Islet precursor cell (in vitro differentiated cells): ENCODE measurements around the gene CPNE8.
"Not testable (repeated sequence)": the region's sequence is repeated elsewhere in the genome, so short reads cannot be mapped to it uniquely, and the experiment has no call there.

Experiments used
- DNase-seq: peaks from one replicate; pipeline ENCODE4 v3.0.0-alpha.2; 2018

Gene CPNE8

DNA sequence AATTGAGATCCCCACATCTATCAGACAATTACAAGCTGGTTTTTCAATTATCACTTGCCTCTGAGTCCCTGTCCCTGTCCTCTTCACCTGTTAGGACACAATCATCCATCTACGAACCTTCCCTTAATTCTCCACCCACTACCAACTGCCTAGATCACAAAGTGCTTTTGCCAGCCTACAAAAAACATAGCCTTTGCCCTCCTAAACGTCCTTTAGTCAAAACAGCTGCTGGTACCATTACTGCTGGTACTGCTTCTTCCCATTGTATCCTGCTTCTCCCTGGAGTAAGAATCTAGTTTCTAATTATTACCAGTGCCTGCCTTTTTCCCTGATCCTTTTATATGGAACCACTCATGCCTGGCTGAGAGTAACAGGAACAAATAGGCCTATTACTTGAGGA lies 82.1 kb downstream of the CPNE8 start:
- DNase-seq = no peak

DNA sequence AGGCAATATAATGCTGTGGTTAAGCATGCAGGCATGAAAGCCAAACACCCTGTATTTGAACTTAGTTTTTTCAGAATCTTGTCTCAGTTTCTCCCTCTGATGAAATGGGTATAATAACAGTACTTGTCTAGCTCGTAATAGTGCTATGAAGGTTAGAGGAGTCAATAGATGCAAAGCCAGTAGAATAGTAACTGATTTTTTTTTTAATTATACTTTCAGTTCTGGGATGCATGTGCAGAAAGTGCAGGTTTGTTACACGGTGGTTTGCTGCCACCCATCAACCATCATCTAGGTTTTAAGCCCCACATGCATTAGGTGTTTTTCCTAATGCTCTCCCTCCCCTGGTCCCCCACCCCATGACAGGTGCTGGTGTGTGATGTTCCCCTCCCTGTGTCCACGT lies 87.4 kb downstream of the CPNE8 start:
- no peak for DNase-seq

DNA sequence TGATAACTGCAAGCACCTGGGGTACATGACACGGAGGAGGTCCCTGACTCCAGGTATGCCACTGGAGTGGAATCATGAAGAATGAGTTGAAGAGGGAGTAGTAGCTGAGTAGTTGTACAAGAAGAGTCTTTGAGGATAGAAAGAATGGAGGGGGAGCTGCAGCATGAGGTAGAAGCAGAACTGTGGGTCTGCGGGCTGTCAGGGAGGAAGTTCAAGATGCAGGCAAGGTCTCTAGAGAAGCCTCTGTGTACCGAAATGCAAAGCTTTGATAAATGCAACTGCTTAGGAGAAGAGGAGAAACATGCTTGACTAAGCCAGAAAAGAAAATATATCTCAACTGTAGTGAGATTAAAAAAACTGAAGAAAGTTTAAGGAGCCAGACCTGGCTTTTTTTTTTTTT lies 91.5 kb downstream of the CPNE8 start:
- DNase-seq = no peak

DNA sequence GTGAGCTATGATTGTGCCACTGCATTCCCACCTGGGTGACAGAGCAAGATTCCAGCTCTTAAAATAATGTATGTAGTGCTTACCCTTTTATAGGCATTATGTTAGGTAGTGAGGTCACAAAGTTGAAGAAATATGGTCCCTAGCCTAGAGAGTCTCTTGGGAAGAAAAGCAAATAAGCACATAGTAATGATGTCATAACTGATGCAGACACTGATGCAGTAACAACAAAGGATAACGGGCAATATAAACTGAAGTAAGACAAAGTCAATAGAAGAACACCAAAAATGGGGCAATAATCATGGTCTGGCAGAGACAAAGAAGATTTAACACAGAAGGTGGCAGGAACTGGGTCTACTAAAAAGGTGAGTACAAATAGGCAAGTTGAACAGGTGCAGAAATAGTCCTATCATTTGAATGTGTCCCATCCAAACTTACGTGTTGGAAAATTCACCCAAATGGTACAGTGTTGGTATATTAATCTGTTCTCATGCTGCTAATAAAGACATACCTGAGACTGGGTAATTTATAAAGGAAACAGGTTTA lies 93.5 kb downstream of the CPNE8 start:
- no peak for DNase-seq

DNA sequence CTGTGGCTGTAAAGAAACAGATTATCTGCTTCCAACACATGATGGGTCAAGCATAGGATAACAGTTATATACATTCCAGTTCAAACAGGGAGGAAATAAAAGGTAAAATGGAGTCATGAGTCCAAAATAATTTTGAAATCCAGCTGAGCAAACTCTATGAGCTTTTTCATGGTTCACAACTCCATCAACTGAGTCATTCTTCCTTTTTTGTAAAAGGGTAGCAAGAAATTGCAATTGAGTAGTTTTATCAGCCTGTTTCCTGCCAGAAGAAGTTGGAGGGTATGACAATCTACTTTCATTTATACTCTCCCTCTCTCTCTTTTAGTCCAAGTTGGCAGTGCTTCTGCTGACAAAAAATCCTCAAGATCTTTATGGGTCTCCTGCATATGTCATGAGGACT lies 95.6 kb downstream of the CPNE8 start:
- no peak for DNase-seq

DNA sequence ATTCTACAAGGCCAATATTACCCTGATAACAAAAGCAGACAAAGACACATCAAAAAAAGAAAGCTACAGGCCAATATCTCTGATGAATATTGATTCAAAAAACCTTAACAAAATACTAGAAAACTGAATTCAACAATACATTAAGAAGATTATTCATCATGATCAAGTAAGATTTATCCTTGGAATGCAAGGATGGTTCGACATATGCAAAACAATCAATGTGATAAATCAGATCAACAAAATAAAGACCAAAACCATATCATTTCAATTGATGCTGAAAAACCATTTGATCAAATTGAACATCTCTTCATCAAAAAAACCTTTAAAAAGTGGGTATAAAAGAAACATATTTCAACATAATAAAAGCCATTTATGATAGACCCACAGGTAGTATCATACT lies 117.3 kb downstream of the CPNE8 start:
- no peak for DNase-seq

DNA sequence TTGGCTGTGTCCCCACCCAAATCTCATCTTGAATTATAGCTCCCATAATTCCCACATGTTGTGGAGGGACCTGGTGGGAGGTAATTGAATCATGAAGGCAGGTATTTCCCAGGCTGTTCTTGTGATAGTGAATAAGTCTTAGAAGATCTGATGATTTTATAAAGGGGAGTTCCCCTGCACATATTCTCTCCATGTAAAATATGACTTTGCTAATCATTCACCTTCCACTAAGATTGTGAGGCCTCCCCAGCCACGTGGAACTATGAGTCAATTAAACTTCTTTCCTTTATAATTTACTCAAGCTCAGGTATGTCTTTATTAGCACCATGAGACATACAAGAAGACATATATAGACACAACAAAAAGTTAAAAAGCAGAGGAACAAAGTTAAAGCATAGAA lies 120.0 kb downstream of the CPNE8 start:
- DNase-seq = no peak

DNA sequence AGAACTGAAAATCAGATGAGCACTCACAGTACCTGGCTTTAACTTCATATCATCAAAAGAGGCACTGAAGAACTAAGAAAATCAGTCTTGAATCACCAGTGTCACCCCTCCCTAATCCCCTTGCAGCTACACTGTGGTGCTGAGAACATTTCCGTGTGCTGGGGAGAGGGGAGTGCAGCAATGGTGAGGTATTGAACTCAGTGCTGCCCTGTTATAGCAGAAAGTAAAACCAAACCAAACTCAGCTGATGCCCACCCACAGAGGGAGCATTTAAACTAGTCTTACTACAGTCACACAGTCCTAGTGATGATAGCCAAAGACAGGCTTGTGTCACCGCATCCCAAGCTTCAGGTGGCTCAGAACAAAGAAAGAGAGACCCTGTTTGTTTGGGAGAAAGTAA lies 122.1 kb downstream of the CPNE8 start:
- DNase-seq = no peak

DNA sequence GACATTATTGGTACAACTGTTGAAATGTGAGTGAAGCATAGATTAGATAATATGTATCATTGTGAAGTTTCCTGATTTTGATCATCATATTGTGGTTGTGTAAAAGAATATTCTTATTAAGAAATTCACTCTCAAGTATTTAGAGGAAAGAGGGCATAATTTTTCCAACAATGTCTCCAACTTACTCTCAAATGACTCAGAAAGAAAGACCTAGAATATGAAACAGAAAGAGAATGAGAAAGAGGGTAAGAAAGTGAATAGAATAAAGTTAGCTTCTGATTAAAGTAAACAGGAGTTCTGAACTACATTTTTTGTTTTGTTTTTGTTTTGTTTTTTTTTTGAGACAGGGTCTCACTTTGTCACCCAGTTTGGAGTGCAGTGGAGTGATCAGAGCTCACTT lies 123.0 kb downstream of the CPNE8 start:
- DNase-seq = no peak

DNA sequence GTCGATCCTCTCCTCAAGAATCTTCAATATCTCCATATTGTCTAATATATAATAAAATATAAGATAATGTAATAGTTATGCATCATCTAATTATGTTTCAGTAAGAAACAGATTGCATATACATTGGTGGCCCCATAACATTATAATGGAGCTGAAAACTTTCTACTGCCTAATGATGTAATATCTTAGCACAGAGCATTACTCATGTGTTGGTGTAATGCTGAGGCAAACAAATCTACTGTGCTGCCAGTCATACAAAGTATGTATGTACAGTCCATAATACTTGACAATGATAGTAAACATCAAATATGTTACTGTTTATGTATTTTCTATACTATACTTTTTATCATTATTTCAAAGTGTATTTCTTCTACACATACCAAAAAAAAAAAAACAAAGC lies 128.7 kb downstream of the CPNE8 start:
- no peak for DNase-seq

DNA sequence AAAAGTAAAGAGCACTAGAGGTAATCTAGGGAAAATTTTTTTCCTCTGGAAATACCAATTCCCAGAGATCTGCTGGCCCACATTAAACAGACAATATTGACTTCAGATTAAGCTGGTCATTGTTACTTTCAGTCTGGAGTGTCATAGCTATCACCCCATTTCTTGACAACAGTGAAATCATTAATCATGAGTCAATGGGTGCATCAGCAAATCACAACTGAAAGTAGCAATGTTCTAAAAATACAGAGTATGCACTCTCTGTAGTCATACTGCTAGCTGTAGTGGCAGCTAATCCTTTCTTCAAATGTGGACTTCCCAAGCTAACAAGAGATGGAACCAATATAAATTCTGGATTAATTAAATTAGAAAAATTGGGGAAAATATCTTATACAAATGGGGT lies 129.9 kb downstream of the CPNE8 start:
- no peak for DNase-seq

DNA sequence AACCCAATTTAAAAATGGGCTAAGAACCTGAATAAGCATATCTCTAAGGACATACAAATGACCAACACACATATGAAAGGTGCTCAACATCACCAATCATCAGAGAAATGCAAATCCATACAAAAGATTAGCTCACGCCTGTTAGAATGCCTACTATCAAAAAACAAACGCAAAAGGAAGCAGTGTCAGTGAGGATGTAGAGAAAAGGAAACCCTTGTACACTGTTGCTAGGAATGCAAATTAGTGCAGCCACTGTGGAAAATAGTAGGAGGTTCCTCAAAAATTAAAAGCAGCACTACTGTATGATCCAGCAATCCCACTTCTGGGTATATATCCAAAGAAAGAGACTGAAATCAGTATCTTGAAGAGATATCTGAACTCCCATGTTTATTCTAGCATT lies 133.0 kb downstream of the CPNE8 start:
- DNase-seq = no peak

DNA sequence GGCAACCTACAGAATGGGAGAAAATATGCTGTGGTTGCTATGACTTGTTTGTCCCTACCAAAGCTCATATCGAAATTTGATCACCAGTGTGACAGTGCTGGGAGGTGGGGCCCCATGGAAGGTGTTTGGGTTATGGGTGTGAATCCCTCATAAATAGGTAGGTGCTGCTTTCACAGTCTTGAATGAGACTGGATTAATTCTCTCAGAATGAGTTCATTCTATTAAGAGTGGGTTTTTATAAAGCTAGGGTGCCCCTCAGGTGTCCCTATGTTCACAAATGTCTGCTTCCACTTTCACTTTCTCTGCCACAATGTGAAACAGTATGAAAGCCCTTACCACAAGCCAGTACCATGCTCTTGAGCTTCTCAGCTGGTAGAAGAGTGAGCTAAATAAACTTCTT lies 133.5 kb downstream of the CPNE8 start:
- no peak for DNase-seq

DNA sequence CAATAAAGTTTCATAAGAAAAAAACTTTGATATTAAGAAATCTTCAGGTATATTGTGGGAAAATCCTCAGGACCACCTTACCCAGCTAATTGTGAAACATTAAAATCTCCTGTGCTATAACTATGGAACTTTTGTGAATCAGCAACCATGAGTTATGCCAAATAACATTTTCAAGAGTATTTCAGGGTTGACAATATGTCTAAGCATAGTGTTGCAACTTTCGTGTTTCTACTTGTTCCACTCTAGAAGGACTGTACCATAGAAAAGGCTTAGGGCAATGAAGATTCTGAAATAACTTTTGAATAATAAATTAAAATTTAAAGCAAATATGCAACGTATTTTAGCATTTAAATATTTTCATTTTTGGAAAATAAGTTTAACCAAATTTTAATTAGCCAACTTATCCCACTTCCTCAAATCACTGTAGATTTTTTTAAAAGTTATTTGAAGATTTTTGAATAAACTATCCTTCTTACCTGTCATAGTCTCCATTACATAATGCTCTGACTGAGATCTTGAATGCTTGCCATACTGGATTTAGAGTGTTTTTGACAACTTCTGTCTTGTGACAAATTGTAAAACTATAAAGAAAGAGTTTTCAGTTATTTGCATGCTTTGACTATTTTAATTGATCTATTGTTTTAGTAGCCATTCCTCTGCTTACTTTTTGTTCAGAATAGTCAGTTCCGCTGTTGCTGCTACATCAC lies 143.6 kb downstream of the CPNE8 start:
- DNase-seq = no peak

DNA sequence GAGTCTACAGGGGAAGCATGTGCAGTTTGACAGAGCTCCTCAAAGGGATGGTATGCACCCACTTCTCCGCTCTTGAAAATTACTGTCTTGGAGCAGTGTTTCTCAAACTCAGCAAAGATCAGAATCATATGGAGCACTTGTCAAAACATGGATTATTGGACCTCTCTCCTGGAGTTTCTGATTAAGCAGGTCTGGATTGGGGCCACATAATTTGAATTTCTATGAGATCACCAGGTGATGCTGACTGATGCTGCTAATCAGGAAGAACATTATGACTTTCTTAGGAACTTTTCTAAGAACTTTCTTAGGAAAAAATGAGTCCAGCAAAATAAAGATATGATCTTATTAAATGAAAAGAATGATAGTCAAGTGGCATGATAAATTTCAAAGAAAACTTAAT lies 144.3 kb downstream of the CPNE8 start:
- no peak for DNase-seq

DNA sequence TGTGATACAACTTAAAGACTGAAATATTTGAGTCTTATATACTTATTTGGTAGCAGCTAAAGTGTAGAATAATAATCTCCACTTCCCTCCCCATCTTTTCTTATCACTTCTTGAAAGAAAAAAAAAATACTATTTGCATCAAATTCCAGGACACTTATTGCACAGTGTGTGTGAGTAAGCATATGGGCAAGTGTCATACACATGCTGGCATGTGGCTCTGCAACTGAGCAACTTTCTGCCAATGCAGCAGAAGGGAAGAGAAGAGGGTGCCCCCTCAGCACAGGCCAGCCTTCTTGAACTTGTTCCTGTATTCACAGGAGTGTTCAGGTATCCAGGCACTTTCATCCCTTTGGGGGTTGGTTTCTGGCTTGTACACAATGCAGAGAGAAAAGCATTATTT lies 145.8 kb downstream of the CPNE8 start:
- DNase-seq = no peak

DNA sequence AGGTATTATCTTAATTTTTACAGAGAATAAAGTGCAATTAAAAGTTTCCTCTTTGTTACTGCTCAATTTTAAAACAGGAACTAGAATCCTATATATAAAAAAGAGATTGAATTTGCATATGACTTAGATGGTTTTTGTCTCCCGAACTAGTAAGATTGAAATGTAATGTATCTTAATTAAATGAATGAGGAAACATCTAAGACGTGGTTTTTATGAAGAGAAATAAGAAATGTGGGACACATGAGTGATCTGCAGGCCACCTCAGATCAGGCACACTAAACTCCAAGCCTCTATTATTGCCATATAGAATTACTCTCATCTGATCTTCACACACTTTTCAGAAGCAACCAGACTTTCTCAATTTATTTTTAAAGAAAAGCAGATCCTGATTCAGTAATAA lies 158.6 kb downstream of the CPNE8 start:
- DNase-seq = no peak

DNA sequence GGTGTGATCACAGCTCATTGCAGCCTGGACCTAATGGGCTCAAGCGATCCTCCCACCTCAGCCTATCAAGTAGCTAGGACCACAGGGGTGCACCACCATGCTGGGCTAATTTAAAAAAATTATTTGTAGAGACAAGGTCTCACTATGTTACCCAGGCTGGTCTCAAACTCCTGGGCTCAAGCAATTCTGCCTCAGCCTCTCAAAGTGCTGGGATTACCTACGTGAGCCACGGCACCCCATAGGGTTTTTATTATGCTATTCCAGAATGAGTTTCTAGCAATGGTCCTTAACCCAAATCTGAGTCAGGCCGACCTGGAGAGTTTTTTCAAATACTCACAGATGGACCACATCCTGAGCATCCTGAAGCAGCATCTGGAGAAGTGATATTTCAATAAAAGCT lies 159.8 kb downstream of the CPNE8 start:
- no peak for DNase-seq

DNA sequence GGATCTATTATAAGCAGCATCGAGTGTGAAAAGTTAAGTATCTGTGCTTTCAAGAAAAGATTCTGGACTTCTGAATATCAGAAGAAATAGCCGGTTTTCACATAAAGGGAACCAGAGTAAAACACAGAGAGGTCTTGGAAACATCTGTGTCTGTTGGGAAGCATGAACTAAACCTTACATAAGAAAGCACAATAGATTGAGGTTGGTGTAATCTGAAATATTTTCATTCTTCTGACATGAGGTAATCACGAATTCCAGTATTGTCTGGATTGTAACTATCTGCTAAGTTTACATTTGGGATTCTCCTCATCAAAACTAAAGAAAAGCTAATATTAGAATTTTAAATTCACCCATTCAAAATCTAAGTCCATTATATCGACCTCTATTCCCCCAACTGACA lies 161.3 kb downstream of the CPNE8 start:
- no peak for DNase-seq

DNA sequence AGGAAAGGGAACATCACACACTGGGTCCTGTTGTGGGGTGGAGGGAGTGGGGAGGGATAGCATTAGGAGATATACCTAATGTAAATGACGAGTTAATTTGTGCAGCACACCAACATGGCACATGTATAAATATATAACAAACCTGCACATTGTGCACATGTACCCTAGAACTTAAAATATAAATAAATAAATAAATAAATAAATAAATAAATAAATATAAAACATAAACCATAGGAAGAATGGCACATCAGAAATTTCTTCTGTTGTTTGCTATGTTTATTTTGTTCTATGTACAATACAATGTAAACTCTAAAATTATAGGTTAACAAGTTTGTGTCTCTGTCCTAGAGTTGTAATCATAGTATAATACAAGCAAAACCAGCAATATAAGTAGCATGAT lies 162.9 kb downstream of the CPNE8 start:
- DNase-seq = not testable (repeated sequence)

DNA sequence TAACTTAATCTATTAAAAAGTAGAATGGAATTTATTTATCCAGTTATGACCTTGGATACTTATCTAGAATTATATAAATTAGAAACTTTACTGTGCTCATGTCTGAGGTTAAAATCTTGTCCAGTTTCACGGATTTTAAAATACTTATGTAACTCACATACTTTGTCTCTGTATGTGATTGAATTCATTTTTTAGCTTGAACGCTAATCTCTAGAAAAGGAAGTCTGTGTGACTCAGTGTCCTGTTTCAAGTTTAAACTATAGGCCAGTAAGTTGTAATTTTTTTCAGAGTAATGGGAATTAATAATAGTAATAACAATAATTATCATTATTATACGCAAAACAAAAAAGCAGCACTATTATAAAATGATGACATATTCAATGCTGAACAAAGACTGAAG lies 168.6 kb downstream of the CPNE8 start:
- no peak for DNase-seq

DNA sequence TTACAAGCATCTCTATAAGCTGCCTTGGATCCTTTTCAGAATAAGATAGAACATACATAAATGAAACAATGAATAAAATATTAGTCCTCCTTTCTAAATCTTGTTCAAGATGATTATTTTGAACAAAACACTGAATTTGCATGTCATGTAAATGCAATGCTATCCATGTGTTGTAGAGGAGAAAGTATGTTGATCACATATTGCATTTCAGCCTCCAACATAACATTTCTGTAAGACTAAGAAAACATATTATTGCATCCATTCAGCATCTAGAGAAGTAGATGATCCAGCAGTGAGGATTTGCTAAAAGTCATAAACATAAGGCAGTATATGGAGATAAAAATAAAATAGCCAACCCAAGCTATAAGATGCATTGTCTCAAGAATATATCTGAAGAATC lies 172.6 kb downstream of the CPNE8 start:
- no peak for DNase-seq

DNA sequence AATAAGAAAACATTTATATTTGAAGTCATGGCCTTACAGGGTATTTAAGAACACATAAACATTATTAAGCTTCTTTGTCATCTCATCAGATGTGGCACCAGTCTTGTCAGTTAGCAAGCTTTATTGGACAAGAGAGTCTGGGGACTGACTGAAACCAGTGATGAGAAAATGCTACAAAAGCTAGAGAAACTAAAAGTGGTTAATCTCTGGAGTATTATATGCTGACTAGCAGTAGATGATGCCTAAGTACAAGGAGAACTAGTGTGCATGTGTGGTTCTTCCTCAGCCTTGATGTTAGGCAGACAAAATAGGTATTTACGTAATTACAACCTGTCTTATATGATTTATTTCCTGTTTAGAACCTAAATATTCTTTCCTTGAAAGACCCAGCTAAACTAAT lies 176.5 kb downstream of the CPNE8 start:
- no peak for DNase-seq

DNA sequence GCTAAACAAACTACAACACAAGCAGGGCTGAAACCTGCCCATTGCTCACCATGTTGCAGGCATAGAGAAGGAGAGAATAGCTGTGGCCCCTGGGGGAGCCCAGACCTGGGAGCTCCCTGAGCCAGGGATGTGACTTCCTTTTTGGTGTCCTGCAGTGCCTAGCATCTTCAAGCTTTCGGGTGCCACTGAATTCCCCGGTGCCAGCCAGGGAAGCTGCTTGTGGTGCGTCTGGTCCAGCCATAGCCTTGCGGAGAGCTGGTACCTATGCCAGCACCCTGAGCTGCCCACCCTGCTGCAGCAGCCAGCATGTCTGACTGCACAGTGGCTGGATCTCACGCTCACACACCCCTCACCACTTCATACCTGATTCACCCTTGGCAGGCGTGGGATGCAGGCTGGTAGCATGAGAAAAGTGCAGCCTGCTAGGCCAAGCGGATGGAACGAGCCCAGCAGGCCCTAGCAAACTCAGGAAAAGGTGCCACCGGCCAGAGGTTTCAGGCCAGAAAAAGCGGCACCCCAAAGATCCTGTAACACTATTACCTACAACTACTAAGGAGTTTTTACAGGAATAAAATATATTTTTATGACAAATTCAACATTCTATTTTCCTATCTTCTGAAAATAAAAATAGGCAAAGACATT lies 183.7 kb downstream of the CPNE8 start:
- no peak for DNase-seq

DNA sequence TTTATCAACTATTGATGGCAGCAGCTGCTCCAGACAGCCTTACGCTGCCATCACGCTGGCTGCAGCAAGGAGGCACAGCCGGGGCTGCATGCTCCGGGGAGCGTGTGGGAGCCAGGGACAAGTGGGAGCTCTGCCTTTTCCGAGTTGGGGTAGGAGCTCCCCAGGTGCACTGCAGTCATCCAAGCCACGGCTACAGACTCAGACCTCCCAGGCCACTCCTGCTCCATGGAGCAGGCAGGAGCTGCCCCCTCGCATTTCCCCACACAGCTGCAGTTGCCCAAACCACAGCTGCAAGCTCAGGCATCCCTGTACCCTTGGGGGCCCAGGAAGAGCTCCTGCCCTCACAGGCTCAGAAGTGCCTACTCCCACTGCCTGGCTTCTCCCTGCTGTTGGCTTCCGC lies 184.7 kb downstream of the CPNE8 start:
- no peak for DNase-seq
